Measurements from ENCODE around the gene ELAPOR1. TPM values are rescaled to one million over a fixed set of nuclear protein-coding genes. Genes with fewer than 3 reads are reported as not detected.
A peak's percentile ranks its signal among the peaks of the same experiment; 100 is the strongest.

Gene ELAPOR1
- total and polyA plus RNA-seq, 9 of the 15 experiments (the other 6 are each of a cell fraction or from before 2014, with no cell fraction given): 0.07 to 1.2 (median 0.18) TPM

DNA sequence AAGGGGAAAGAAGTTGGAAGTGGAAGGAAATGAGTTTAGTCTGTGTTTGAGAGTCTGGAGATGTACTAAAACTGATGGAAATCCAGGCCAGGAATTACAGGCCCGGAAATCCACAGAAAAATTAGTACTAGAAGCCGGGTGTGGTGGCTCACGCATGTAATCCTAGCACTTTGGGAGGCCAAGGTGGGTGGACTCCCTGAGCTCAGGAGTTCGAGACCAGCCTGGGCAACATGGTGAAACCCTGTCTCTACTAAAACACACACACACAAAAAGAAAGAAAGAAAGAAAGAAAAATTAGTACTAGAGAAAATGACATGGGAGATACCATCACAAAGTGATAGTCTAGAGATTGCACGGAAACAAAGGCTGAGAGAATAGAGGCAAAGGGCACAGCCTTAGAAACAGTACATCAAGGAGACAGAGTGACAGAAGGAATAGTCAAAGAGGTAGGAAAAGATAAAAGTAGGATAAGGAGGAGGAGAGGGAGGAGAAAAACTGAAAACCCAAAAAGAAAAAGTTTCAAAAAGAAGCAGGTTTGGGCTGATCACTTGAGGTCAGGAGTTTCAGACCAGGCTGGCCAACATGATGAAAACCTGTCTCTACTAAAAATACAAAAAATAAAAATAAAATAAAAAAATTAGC, 33.4 kb upstream of the ELAPOR1 start (continued):
- no peak for TF ChIP-seq ASH1L (IDR thresholded peaks at IDR 0.05; ENCODE audit: borderline replicate concordance, low read depth, partially characterized antibody)
- no peak for TF ChIP-seq TBP (optimal IDR thresholded peaks at IDR 0.05; ENCODE audit: low read depth, low read length)
- TF ChIP-seq SNIP1 (IDR thresholded peaks at IDR 0.05; ENCODE audit: low read depth): no peak
- TF ChIP-seq, protein P1, sequence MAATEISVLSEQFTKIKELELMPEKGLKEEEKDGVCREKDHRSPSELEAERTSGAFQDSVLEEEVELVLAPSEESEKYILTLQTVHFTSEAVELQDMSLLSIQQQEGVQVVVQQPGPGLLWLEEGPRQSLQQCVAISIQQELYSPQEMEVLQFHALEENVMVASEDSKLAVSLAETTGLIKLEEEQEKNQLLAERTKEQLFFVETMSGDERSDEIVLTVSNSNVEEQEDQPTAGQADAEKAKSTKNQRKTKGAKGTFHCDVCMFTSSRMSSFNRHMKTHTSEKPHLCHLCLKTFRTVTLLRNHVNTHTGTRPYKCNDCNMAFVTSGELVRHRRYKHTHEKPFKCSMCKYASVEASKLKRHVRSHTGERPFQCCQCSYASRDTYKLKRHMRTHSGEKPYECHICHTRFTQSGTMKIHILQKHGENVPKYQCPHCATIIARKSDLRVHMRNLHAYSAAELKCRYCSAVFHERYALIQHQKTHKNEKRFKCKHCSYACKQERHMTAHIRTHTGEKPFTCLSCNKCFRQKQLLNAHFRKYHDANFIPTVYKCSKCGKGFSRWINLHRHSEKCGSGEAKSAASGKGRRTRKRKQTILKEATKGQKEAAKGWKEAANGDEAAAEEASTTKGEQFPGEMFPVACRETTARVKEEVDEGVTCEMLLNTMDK (IDR thresholded peaks at IDR 0.05; ENCODE audit: borderline replicate concordance, insufficient read depth, low read depth, low read length, poor library complexity, severe bottlenecking): no peak
- TF ChIP-seq, protein P2, sequence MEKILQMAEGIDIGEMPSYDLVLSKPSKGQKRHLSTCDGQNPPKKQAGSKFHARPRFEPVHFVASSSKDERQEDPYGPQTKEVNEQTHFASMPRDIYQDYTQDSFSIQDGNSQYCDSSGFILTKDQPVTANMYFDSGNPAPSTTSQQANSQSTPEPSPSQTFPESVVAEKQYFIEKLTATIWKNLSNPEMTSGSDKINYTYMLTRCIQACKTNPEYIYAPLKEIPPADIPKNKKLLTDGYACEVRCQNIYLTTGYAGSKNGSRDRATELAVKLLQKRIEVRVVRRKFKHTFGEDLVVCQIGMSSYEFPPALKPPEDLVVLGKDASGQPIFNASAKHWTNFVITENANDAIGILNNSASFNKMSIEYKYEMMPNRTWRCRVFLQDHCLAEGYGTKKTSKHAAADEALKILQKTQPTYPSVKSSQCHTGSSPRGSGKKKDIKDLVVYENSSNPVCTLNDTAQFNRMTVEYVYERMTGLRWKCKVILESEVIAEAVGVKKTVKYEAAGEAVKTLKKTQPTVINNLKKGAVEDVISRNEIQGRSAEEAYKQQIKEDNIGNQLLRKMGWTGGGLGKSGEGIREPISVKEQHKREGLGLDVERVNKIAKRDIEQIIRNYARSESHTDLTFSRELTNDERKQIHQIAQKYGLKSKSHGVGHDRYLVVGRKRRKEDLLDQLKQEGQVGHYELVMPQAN (IDR thresholded peaks at IDR 0.05; ENCODE audit: borderline replicate concordance): 0 out of 2 replicates have a peak, but pooled peaks have one; percentile 17
- TF ChIP-seq EHMT2 (IDR thresholded peaks at IDR 0.05): 0 out of 2 replicates have a peak, but pooled peaks have one; percentile 27
- TF ChIP-seq NONO (IDR thresholded peaks at IDR 0.05; ENCODE audit: low read depth in 2 of 2, low read length in 1 of 2): no peak
- TF ChIP-seq RFX7 (CRISPR knock-in tag; IDR thresholded peaks at IDR 0.05): no peak
- no peak for TF ChIP-seq NR4A1 (CRISPR knock-in tag; IDR thresholded peaks at IDR 0.05)
- no peak for TF ChIP-seq NR4A1 (tag; IDR thresholded peaks at IDR 0.05)
- no peak for TF ChIP-seq STAT5A (IDR thresholded peaks at IDR 0.05; ENCODE audit: borderline replicate concordance, low read length)
- TF ChIP-seq ZNF830 (CRISPR knock-in tag; IDR thresholded peaks at IDR 0.05): no peak
- peak; percentile 44 for TF ChIP-seq ARHGAP35 (IDR thresholded peaks at IDR 0.05; ENCODE audit: partially characterized antibody)
- no peak for TF ChIP-seq CHD1 (IDR thresholded peaks at IDR 0.05; ENCODE audit: low read length)
- 0 out of 2 replicates have a peak, but pooled peaks have one; percentile 62 for TF ChIP-seq TRIM28 (IDR thresholded peaks at IDR 0.05)
- 0 out of 2 replicates have a peak, but pooled peaks have one; percentile 70 for TF ChIP-seq LARP7 (IDR thresholded peaks at IDR 0.05)
- no peak for TF ChIP-seq MAZ (CRISPR knock-in tag; conservative IDR thresholded peaks at IDR 0.05 in 1 of 2, IDR thresholded peaks at IDR 0.05 in 1 of 2)
- TF ChIP-seq CAMTA2 (CRISPR knock-in tag; conservative IDR thresholded peaks at IDR 0.05): no peak
- no peak for TF ChIP-seq CBX1 (IDR thresholded peaks at IDR 0.05; ENCODE audit: low read depth)
- TF ChIP-seq SPI1 (IDR thresholded peaks at IDR 0.05; ENCODE audit: borderline replicate concordance, low read depth, low read length): no peak
- TF ChIP-seq, protein P3, sequence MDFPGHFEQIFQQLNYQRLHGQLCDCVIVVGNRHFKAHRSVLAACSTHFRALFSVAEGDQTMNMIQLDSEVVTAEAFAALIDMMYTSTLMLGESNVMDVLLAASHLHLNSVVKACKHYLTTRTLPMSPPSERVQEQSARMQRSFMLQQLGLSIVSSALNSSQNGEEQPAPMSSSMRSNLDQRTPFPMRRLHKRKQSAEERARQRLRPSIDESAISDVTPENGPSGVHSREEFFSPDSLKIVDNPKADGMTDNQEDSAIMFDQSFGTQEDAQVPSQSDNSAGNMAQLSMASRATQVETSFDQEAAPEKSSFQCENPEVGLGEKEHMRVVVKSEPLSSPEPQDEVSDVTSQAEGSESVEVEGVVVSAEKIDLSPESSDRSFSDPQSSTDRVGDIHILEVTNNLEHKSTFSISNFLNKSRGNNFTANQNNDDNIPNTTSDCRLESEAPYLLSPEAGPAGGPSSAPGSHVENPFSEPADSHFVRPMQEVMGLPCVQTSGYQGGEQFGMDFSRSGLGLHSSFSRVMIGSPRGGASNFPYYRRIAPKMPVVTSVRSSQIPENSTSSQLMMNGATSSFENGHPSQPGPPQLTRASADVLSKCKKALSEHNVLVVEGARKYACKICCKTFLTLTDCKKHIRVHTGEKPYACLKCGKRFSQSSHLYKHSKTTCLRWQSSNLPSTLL (IDR thresholded peaks at IDR 0.05): 0 out of 2 replicates have a peak, but pooled peaks have one; percentile 48
- TF ChIP-seq SP1 (CRISPR knock-in tag; IDR thresholded peaks at IDR 0.05): no peak
- no peak for TF ChIP-seq JUN (IDR thresholded peaks at IDR 0.05; ENCODE audit: borderline replicate concordance, low read depth, low read length)
- TF ChIP-seq JUN (CRISPR knock-in tag; IDR thresholded peaks at IDR 0.05; ENCODE audit: borderline replicate concordance): no peak
- TF ChIP-seq RNF2 (IDR thresholded peaks at IDR 0.05): no peak
- no peak for TF ChIP-seq NBN (IDR thresholded peaks at IDR 0.05; ENCODE audit: low read depth)

All from K562 (cell line).